Measurements from ENCODE around the gene PRKD2.

The PRKD2 gene

GRCh38 chr19:46698395-46699321 lies 18.3 kb downstream of the PRKD2 start:
- DNase-seq, result no peak

- DNase-seq, result peak; percentile 94
Observed at GRCh38 chr19:46697204-46697960, 19.5 kb downstream of the PRKD2 start.

GRCh38 chr19:46696866-46697203 lies 20.1 kb downstream of the PRKD2 start:
- no peak for DNase-seq

GRCh38 chr19:46696052-46696451 lies 20.9 kb downstream of the PRKD2 start:
- DNase-seq, result no peak

- no peak for DNase-seq
Observed at GRCh38 chr19:46693760-46694159, 23.2 kb downstream of the PRKD2 start.

- no peak for DNase-seq
Observed at GRCh38 chr19:46692918-46693722, 23.8 kb downstream of the PRKD2 start.

GRCh38 chr19:46691948-46692347 lies 25.0 kb downstream of the PRKD2 start:
- DNase-seq, result no peak

GRCh38 chr19:46691104-46691503 lies 25.8 kb downstream of the PRKD2 start:
- DNase-seq, result no peak

- no peak for DNase-seq
Observed at GRCh38 chr19:46689358-46689757, 27.6 kb downstream of the PRKD2 start.

- DNase-seq, result no peak
Observed at GRCh38 chr19:46687438-46688145, 29.3 kb downstream of the PRKD2 start.

GRCh38 chr19:46685189-46685588 lies 31.7 kb downstream of the PRKD2 start:
- DNase-seq, result no peak

- no peak for DNase-seq
Observed at GRCh38 chr19:46678110-46678732, 38.7 kb downstream of the PRKD2 start.

GRCh38 chr19:46674416-46675178 lies 42.3 kb downstream of the PRKD2 start:
- DNase-seq, result no peak

GRCh38 chr19:46670813-46671212 lies 46.1 kb downstream of the PRKD2 start:
- no peak for DNase-seq

- DNase-seq, result no peak
Observed at GRCh38 chr19:46668662-46669061, 48.3 kb downstream of the PRKD2 start.

GRCh38 chr19:46665072-46665471 lies 51.8 kb downstream of the PRKD2 start:
- DNase-seq, result no peak

GRCh38 chr19:46661735-46662592 lies 55.0 kb downstream of the PRKD2 start:
- peak; percentile 95 for DNase-seq

- DNase-seq, result peak; percentile 100
Observed at GRCh38 chr19:46661020-46661731, 55.7 kb downstream of the PRKD2 start, which contains the start of gene DACT3. TSS of gene DACT3 (minus strand) at chr19:46661182. CDS start at chr19:46661064, 118 bp downstream.

GRCh38 chr19:46660551-46661019 lies 56.3 kb downstream of the PRKD2 start:
- DNase-seq, result no peak
